GM21367 (cell line): Measurements from ENCODE around the gene NT5C3B.

ENCODE experiments used
- ATAC-seq: cut with Tn5 transposase; IDR thresholded peaks from one replicate; pipeline ENCODE4 v1.9.1; 2021; ENCODE audit not compliant: unreplicated experiment

The NT5C3B gene

DNA sequence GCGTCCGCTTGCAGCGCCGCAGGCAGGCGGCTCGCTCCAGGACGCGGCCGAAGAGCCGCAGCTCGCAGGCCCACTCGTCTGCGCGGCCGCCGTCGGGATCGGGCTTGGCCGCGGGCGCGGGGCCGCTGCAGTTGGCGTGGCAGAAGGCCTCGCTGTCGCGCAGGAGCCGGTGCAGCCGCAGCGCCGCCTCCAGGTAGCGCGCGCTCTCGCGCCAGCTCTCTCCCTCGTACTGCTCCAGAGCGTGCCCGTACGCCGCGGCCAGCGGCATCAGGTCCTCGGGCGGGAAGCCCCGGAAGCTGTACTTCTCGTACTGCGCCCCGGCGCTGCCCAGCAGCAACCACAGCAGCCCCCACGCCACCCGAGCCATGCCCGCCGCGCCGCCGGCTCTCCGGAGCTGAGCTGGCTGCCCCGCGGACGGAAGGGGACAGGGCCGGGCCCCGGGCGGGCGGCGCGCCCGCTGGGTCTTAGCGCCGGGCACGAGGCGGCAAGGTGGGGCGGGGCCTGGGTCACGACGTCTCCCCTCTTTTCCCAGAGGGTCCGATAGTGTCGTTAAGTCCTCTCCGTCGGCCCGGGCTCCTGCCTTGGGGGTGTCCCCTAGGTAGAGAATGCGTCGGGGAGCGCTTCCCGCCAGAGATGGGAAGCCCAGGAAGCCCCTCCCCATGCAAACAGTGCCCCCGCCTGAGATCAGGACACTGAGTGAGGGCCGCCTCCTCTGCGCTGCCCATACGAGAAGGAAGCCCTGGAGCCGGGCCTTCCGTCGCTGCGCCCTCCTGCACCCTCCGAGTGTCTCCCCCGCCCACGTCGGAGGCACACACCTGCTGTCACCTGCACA is 24.3 kb downstream of the NT5C3B start, which contains the start of gene P3H4:
P3H4 (minus strand) TSS at position 401 of the 832 bp plus-strand sequence; CDS start at position 367, 34 bp downstream.
- ATAC-seq: no peak

DNA sequence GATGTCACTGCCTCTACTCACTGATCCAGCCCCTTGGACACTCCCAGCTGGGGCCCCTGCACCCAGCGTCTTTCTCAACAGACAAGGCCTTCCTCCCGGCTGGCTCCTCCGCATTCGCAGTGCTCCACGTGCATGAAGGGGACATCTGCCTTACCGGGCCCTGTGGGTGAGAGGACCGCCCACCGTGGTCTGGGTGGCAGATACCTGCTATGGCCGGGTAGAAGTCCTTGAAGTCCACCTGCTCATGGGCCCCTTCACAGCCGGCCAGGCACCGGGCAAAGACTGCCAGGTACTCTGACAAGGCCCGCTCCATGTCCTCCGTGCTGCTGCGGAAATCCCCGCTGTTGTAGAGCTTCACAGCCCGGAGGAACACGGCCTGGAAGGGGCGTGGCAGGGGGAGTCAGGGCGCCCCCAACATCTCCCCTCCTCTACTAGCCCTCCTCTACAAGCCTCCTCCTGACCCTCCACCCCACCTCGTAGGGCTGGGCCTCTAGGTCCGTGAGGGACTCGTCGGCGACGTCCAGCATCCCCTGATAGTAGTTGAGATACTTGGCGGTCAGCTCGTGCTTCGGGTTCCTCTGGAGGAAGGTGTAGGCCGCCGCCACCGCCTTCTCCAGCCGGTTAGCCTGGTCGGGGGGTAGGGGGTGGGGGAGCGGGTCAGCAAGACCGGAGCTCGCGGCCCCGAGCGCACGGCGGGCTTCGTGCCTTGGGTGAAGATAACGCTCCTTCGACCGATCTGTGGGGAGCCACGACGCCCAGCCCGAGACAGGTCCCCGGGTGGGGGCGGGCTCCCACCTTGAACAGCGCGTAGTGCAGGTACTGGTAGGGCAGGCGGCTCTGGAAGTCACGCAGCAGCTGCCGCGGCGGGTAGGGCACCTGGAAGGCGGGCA is 25.1 kb downstream of the NT5C3B start:
- no peak for ATAC-seq

DNA sequence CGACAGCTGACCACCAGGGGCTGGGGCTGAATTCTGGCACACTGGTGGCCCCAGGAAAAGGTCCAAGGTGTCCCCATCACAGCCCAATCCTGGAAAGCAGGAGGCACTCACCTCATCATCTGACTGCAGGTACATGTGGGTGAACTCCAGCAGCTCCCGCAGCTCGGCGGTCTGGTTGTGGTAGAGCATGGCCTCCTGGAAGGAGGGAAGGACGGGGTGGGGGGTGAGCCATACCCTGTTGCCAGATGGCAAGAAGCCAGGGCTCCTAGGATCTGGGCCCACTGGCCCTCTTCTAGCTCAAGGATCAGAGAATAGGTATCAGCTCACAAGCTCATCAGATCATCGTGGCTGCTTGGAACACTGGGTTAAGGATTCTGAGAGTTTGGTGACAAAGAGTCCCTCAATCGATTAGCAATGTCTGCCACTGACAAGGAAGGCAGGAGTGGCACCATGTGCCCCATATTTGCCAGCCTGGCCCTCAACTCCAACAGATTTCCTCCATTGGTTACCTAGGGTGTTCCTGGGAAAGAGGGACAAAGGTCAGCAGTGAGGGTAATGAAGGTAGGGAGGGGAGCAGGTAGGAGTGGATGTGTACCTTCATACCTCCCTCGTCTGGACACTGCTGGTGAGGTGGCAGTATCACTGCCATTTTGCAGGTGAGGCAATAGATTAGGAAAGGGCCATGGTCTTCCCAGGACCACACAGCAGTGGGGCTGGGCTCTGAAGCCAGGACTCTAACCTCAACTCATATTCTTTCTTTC is 29.2 kb downstream of the NT5C3B start:
- no peak for ATAC-seq

DNA sequence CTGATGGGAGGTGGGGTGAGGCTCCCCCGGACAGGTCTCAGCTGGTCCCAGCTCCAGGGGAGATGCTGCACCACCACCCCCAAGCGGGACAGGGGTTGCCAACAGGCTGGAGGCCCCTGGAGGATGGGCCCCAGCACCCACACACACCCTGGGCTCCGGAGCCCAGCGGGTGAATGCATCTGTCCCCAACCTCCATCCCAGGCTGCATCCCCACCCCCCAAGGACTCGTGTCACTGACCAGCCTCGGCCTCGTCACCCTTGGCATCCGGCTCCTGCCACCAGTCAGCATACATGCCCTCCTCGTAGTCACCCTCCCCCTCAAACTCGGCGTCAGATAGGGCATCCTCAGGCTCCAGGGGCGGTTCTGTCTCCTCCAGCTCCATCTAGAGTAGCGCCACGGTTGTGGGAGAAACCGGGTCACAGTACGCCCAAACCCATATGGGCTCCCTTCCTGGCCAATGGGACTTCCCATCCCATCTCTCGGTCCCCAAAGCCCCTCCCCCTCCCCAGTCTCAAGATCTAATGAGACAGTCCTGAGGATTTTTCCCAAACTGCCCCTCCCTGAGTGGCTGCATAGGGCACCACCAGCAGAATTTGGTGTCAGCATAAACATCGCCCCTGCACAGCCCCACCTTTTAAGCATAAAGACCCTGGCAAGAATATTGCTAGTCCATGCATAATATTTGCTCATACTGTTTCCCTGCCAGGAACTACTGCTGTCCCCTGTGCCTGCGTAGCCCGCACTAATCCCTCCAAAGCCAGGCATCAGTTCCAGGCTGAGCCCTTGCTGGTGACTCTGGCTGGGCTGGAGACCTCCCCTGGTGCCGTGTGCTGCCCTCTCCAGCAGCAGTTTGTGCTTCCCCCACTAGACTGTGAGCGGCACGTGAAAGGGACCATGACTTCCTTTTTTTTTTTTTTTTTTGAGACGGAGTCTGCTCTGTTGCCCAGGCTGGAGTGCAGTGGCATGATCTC is 32.7 kb downstream of the NT5C3B start:
- no peak for ATAC-seq

DNA sequence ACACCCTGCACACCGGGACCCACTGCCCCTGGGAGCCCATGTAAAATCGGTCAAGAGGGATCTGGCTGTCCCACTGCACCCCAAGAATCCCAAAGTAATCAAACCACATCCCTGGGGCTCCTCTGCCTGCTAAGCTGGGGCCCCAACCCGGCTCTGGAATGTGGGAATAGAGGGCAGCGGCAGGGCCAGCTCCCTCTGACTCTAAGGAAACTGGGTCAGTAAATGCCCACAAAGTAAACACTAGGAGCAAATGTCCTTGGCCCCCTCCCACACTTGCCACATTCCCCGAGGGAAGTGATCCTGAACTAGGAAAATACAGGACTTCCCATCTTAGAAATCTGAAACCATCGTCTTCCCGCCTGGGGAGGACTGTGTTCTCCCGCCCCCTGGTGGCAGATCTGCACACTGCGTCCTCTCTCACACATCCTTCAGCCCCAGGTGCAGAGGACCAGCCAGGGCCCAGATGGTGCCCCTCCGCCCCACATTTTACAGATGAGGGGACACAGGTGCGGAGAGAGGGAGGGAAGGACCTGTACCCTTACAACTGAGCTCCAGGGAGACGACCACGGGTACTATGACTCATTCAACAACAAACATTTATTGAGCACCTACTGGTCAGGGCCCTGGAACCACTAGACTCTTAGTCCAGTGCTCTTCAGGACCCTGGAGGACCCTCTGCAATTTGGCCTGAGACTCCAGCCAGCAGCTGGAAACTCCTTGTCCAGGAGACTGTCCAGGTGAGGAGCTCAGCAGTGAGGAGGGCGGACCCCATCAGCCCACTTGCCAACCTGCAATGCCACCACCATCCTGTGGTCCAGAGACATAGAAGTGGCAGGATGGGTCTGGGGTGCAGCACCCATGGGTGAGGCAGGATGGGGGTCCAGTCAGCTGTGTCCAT is 34.4 kb downstream of the NT5C3B start:
- ATAC-seq: no peak

DNA sequence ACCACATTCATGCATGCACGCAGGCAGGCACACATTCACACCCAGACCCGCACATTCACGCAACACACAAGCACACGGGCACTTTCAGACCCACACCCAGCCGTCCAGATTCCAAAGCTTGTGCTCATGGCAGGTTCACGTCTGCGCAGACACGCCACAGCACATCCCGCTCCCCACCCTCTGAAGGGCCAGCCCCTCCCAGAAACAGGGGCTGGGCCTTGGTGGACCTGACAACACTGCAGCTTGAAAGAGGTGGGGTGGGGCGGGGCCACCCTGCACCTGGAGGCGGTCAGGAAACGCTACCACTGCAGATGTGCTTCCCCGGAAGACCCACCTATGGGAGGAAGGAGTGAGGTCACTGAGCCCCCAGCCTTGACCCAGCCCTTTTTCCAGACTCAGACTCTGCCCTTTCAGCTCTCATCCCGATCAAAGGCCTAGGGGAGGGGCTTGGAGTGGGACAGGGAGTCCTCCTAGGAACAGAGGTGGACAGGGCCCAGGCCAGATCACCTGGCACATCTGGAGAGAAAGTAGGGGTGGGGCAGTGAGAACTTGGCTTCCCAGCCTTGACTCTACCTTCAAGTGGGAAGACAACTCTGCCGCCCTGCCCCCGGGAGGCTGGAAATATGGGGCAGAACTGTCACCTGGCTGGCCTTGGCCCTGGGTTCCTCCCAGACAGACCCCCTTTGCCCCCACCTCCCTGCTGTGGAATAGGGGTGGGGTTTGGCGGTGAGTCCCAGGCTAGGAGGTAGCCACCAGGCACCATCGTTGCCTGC is 35.2 kb downstream of the NT5C3B start:
- ATAC-seq: no peak

DNA sequence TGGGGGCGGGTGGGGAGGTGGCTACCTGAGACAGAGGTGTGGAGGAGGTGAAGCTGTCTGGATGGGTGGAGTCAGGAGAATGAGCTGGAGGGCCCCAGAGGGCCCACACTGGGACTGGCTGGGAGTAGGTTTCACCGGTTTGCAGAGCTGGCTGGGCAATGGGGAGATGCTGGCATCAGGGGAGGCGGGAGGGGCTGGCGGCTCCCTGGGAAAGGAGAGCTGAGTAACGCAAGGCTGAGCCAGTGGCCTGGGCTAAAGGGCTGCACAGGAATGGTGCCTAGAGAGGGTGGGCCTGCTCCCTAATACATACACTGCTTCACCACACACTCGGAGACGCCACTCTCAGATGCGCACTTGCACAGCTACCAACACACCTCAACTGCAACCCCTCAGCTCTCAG is 36.7 kb downstream of the NT5C3B start:
- no peak for ATAC-seq

DNA sequence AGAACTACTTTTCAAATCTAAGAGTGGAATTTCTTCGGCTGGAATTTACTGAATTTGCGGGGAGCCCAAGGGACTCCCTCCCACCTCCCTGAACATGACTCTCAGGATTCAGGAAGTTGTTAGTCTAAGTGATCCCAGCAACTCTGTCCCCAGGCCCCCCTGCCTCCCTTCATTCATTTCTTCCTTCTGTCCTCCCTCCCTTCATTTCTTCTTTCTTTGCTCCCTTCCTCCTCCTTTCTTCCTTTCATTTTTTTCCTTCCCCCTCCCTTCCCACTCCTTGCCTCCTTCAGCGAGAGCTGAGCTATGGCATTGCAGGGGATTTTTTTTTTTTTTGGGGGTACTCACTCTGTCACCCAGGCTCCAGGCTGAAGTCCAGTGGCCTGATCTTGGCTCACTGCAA is 38.7 kb downstream of the NT5C3B start:
- no peak for ATAC-seq

DNA sequence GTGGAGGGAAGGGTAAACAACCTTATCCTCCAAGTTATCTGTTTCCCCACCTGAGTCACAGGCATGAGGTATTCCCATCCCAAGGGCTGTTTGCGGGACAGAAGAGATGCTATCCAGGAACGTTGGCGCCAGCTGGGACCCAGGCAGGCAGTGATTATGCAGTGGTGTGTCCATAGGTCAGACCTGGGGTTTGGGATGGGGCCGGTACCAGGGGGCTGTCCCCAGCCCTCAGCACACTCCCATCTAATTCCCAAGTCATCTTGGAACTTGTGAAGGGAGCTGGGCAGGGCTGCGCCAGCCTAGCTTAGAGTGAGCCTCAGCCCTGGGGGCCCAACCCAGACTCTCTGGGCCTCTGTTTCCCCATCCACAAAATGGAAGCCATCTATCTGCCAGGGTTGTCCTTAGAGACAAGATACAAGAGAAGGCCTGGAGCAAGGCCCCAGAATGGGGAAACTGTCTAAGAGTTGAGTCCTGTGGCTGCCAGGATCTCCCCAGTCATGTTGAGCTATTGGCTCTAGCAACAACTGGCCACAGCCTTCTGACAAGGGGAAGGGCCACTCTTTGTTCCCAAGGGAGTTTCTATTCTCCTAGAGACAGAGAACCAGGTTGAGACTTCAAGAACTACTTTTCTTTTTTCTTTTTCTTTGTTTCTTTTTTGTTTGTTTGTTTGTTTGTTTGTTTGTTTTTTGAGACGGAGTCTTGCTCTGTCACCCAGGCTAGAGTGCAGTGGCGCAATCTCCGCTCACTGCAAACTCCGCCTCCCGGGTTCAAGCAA is 39.7 kb downstream of the NT5C3B start:
- ATAC-seq: no peak

DNA sequence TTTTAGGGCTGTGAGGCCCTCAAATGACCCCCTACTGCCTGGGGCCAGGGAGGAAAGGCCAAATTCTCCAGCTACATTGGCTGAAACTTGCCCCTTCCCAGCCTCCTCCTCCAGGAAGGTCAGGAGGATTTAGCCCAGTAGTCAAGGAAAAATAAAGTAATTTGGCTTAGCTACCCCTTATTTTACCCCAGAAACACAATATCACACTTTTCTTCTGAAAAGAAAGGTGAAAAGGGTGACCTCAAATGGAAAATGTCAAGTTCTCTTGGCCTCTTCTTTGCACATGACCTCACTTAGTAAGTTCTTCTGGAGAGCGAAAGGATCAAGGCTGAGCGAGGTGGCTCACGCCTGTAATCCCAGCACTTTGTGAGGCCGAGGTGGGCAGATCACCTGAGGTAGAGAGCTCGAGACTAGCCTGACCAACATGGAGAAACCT is 41.5 kb downstream of the NT5C3B start:
- no peak for ATAC-seq

DNA sequence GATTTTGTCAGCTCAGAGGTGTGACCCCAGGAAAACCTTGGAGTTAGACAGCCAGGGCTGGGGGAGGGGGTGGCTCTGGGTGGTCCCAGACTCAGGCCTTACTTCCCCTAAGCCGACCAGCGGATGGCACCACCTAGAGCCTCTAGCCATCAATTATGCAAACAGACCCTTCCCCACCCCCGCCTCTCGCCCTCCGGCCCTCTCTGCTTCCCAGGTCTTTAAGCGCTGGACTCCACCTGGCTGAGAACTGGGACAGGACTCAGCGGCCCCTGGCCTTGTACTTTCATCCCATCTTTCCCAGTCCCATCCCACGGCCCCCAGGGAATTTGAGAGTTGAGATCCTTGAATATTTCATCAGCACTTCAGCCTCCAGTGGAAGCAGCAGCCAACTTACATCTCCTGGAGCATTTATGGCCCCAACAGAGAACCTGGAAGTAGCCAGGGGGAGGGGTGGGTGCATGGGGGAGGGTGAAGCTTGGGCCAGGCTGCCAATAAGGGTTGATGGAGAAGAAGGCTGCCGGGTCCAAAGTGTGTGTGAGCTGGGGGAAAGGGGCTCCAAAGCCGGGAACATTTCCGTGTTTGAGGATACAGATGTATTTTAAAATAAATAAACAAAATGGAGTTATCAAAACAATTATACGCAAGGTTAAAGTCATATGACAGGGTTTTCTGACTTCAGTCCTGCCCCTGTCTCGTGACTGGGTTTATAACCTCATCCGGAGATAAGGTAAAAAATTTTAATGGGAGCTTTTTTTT is 42.1 kb downstream of the NT5C3B start:
- no peak for ATAC-seq

DNA sequence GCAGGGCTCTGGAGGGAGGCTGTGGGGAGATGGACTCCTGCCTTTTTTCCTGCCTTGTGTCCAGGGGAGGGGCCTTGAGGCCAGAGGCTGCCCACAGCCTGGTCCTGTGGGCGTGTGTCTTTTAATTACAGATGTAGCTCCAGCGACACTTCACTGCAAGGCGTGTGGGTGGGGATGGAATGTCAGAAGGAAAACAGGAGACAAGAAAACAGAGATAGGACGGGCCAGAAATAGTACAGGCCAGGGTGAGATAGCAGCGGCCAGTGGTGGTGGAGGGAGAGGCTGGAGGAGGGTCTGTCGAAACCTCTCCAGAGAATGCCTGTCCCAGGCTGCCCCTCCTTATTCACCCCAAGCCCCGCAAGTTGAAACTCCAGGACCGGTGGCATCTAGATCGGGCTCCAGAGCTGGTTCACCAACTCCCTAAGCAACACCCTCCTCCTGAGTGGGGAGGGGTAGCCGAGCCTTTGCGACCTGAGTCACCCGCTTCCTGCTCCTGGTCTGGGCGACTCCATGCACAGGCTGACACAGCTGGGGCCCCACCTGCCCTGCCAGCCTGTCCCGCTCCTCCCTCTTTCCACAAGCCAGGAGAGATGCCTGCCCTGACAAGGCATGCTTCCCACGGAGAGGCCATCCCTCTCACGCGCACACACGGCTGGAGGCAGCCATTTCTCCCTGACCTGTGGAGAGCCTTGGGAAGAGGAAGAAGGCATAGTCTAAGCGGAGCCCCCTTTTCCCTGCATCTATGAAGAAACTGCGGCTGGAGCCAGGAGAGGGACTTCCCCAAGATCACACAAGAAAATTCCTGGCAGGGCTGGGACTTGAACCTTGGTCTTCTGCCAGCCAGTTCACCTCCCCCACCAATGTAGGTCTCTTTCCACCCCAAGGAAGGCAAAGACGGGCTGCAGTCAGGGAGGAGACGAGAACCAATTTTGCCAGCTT is 42.9 kb downstream of the NT5C3B start:
- ATAC-seq: no peak

DNA sequence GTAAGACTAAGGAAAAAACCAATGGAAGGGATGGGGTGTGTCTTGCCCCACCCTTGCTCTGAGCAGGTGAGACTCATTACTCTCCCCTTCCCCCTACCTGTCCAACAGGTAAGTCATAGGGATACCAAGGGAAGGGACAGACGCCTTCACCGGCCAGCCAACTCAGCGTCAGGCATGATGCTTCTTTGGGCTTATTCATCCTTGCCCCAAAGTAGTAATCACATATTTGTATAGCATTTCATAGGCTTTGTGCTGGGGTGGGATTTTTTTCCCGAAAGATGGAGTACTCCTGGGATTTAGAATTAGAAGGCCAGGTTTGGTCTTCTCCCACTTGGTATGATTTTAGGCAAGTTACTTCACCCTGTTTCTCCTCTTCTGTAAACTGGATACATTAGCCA is 49.0 kb downstream of the NT5C3B start:
- ATAC-seq: no peak

DNA sequence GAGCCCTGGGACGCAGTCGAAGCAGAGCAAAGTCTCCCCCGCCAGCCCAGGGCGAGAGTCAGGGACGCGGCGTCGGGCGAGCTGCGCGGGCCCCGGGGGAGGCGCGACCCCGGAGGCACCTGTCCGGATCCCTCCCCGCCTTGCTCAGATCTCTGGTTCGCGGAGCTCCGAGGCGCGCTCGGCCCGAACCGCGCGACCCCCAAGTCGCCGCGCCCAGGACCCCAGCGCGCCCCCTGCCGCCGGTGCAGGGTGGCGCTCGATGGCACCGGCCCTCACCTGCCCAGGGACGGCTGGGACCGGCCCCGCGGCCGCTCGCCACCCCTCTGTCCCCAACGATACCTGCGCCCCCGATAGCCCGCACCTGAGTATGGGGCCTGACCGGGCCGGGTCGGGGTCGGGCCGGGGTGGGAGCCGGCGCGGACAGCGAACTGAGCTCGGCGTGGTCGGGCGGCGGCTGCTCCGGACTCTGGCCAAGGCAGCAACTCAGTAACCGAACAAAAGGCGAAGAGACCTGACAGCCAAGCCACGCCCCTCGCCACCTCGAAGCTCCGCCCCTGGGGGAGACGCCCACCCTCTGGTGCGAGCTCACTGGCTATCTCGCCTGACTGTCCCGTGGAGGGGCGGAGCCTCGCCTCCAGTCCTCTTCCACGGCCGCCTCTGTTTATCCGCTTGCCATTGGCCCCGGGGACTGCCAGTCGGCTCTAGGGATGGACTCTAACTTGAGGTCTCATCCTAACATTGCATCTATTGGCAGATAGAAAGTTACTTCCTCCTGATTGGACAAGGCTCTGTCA is 49.6 kb downstream of the NT5C3B start, which contains the start of gene JUP:
JUP (minus strand) TSS at position 485 of the 794 bp plus-strand sequence. CDS start 14,857 bp downstream, outside the sequence.
- ATAC-seq: peak; percentile 60

DNA sequence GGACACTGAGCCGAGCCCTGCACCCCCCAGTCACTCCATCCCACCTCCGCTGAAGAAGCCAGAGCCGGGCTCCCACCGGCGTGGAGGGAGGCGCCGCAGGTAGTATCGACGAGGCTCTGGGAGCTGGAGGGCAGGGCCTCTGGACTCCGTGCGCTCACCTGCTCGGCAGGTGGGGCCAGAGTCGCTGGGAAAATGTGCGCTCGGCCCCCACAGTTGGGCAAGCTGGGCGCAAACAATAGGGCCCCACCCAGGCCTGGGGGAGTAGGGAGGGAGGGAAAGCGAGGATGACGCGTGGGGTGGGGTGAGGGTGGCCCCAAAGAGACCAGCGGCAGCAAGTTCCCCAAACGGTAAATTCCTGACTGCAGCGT is 50.2 kb downstream of the NT5C3B start:
- ATAC-seq: no peak
